PC-3 (cell line): ENCODE measurements around the gene GLB1L2. TPM values are rescaled to one million over a fixed set of nuclear protein-coding genes. Genes with fewer than 3 reads are reported as not detected.

Experiments
- ATAC-seq: fragments of 200-7000 bp; cut with Tn5 transposase; 2 replicates; pipeline ENCODE4 v1.9.1; 2020; ENCODE audit warnings: mild to moderate bottlenecking, moderate library complexity
- BruUV-seq: library from RNA; stranded (reverse); fragments of 400-500 nt; replicated peaks from 2 replicates; lab custom pipeline; 2021; lab: Mats Ljungman, UMichigan
- CTCF ChIA-PET: fragments of 300-600 bp; sonication (Branson Sonifier 250); formaldehyde crosslinking; loops from one replicate; lab custom pipeline; 2022; ENCODE audit warnings: antibody characterized with exemption; lab: Charles Lee
- POLR2A ChIA-PET: fragments of 300-600 bp; sonication (Branson Sonifier 250); formaldehyde crosslinking; loops from one replicate; lab custom pipeline; 2022; ENCODE audit warnings: antibody characterized with exemption; ENCODE audit not compliant: unreplicated experiment; lab: Charles Lee
- DNase-seq: peaks from one replicate; pipeline ENCODE4 v3.0.0-alpha.2; 2015
- H2AFZ ChIP-seq: fragments of 300-600 bp; sonication (generic); 2 replicates; pipeline ENCODE4 v1.6.0; 2016; ENCODE audit warnings: antibody characterized with exemption, low read length
- H3F3A ChIP-seq: fragments of 300-600 bp; sonication (generic); one replicate; pipeline ENCODE4 v1.6.0; 2017; ENCODE audit warnings: antibody characterized with exemption, low read length, control low read depth, mild to moderate bottlenecking; ENCODE audit not compliant: unreplicated experiment
- H3K27ac ChIP-seq: fragments of 300-600 bp; sonication (generic); 2 replicates; pipeline ENCODE4 v1.5.1; 2016; ENCODE audit warnings: mild to moderate bottlenecking, low read length
- H3K27me3 ChIP-seq: fragments of 300-600 bp; sonication (generic); 2 replicates; pipeline ENCODE4 v1.6.1; 2016; ENCODE audit warnings: low read length, mixed read lengths
- H3K36me3 ChIP-seq: fragments of 300-600 bp; sonication (generic); 2 replicates; pipeline ENCODE4 v1.6.1; 2016; ENCODE audit warnings: low read depth, mixed run types, low read length, mixed read lengths
- H3K4me1 ChIP-seq: fragments of 300-600 bp; sonication (generic); 2 replicates; pipeline ENCODE4 v1.5.1; 2016; ENCODE audit warnings: low read length; ENCODE audit not compliant: insufficient read depth
- H3K4me2 ChIP-seq: fragments of 300-600 bp; sonication (generic); 2 replicates; pipeline ENCODE4 v1.6.0; 2016; ENCODE audit warnings: low read length
- H3K4me3 ChIP-seq: fragments of 300-600 bp; sonication (generic); 2 replicates; pipeline ENCODE4 v1.5.1; 2016; ENCODE audit warnings: mild to moderate bottlenecking, low read length, mixed read lengths
- H3K79me2 ChIP-seq: fragments of 300-600 bp; sonication (generic); 2 replicates; pipeline ENCODE4 v1.6.1; 2017; ENCODE audit warnings: low read length, mixed read lengths
- H3K9ac ChIP-seq: fragments of 300-600 bp; sonication (generic); 2 replicates; pipeline ENCODE4 v1.6.0; 2016; ENCODE audit warnings: mild to moderate bottlenecking, low read length
- H3K9me2 ChIP-seq: fragments of 300-600 bp; sonication (generic); replicated peaks from 2 replicates; pipeline ENCODE4 v1.6.1; 2016; ENCODE audit warnings: mixed run types, low read length, mixed read lengths
- H3K9me3 ChIP-seq: fragments of 300-600 bp; sonication (generic); 2 replicates; pipeline ENCODE4 v1.6.1; 2016; ENCODE audit warnings: low read length, mixed read lengths
- H4K20me1 ChIP-seq: fragments of 300-600 bp; sonication (generic); 2 replicates; pipeline ENCODE4 v1.6.1; 2016; ENCODE audit warnings: low read length, mixed read lengths
- CTCF ChIP-seq: fragments of 300-600 bp; sonication (generic); conservative IDR thresholded peaks from 2 replicates; pipeline ENCODE4 v1.5.1; 2017; ENCODE audit warnings: antibody characterized with exemption, low read depth, mild to moderate bottlenecking, low read length
- EZH2 ChIP-seq: fragments of 300-600 bp; sonication (generic); IDR thresholded peaks from one replicate; pipeline ENCODE4 v1.6.1; 2017; ENCODE audit warnings: antibody characterized with exemption, mild to moderate bottlenecking, low read length; ENCODE audit not compliant: unreplicated experiment
- EZH2phosphoT487 ChIP-seq: fragments of 300-600 bp; sonication (generic); IDR thresholded peaks from 2 replicates; pipeline ENCODE4 v1.6.1; 2018; ENCODE audit warnings: mild to moderate bottlenecking, antibody characterized with exemption, low read length, borderline replicate concordance
- intact Hi-C: fragments of 100-400 bp; cut with micrococcal nuclease; formaldehyde crosslinking; loops from 2 replicates; pipeline ENCODE4 v1.9.0; 2023
- total RNA-seq: library from RNA; depleted of rRNA; stranded (reverse); fragments of >200 nt; gene quantifications from 2 replicates; pipeline ENCODE4 v1.2.3, GENCODE V29; 2014

Gene GLB1L2
- total RNA-seq, 1 experiment from 2014 or later, result 0.62 TPM

- no peak overlapping the region for H2AFZ ChIP-seq
- no peak overlapping the region for H3K9ac ChIP-seq
- ChIA-PET CTCF (no interaction called here), POLR2A (no interaction called here)
- intact Hi-C loops, result no loop called here
- no peaks in the 10 kb centered on the region for H3K36me3 ChIP-seq
- H3K4me1 ChIP-seq, result no peaks in the 10 kb centered on the region
- H3K27ac ChIP-seq, result no peak overlapping the region
- H3K9me3 ChIP-seq, result no peaks in the 10 kb centered on the region
- DNase-seq, result no peak
- H3K4me2 ChIP-seq, result no peak overlapping the region
- H3K4me3 ChIP-seq, result no peak overlapping the region
- H4K20me1 ChIP-seq, result no peaks in the 10 kb centered on the region
- TF ChIP-seq EZH2, result no peak
- TF ChIP-seq CTCF, result no peak
- no peak for TF ChIP-seq EZH2phosphoT487
- no peak for ATAC-seq
- BruUV-seq, result no TSS peak
- peaks cover 10% of the 10 kb centered on the region; the same call in 1 of the 2 replicates for H3K27me3 ChIP-seq
- H3F3A ChIP-seq, result no peaks in the 10 kb centered on the region
- no peaks in the 10 kb centered on the region for H3K79me2 ChIP-seq
- H3K9me2 ChIP-seq, result no peaks in the 10 kb centered on the region
Measured at GRCh38 chr11:134338654-134339053, 6.9 kb downstream of the GLB1L2 start.

GRCh38 chr11:134339756-134340155, 8.0 kb downstream of the GLB1L2 start:
- H3K4me1 ChIP-seq, result no peaks in the 10 kb centered on the region
- H3K9me2 ChIP-seq, result no peaks in the 10 kb centered on the region
- ChIA-PET CTCF (no interaction called here), POLR2A (no interaction called here)
- H4K20me1 ChIP-seq, result no peaks in the 10 kb centered on the region
- H3F3A ChIP-seq, result no peaks in the 10 kb centered on the region
- H3K27ac ChIP-seq, result no peak overlapping the region
- DNase-seq (peak; percentile 19), ATAC-seq (no peak)
- H3K27me3 ChIP-seq, result peaks cover 13% of the 10 kb centered on the region
- TF ChIP-seq EZH2phosphoT487 (no peak), CTCF (no peak), EZH2 (no peak)
- H3K4me2 ChIP-seq, result no peak overlapping the region
- H3K36me3 ChIP-seq, result no peaks in the 10 kb centered on the region
- BruUV-seq, result no TSS peak
- no peak overlapping the region for H2AFZ ChIP-seq
- no peak overlapping the region for H3K4me3 ChIP-seq
- no peaks in the 10 kb centered on the region for H3K79me2 ChIP-seq
- no peaks in the 10 kb centered on the region for H3K9me3 ChIP-seq
- intact Hi-C loops, result no loop called here
- H3K9ac ChIP-seq, result no peak overlapping the region

DNA sequence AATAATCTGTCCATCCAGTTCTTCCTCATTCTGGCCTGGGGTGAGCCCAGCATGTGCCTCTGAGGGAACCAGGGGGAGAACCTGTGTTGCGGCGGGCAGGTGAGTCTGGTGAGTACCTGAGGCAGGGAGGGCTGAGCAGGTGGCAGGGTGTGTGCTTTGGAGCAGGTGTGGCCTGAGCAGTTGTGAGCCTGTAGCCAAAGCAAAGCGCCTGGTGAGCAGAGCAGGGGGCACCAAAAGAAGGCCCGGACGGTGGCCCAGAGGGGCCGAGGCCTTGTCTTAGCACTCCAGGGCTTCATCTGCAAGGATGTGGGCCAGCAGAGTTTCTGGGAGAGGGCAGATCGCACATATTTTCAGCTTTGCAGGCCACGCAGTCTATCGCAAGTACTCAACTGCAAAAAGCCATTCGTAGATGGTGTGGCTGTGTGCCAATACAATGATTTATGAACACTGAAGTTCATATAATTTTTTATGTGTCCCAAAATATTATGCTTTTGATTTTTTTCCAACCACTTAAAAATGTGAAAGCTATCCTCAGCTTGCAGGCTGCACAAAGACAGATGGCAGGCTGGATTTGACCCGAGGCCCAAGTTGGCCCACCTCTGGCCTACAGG, 8.7 kb downstream of the GLB1L2 start:
- H3K4me2 ChIP-seq, result no peak overlapping the region
- no peaks in the 10 kb centered on the region for H3F3A ChIP-seq
- no peaks in the 10 kb centered on the region for H4K20me1 ChIP-seq
- ChIA-PET CTCF (no interaction called here), POLR2A (no interaction called here)
- no peaks in the 10 kb centered on the region for H3K79me2 ChIP-seq
- H3K27ac ChIP-seq, result no peak overlapping the region
- H3K4me3 ChIP-seq, result no peak overlapping the region
- intact Hi-C loops, result no loop called here
- no peaks in the 10 kb centered on the region for H3K36me3 ChIP-seq
- H3K9ac ChIP-seq, result no peak overlapping the region
- H3K9me3 ChIP-seq, result no peaks in the 10 kb centered on the region
- H3K27me3 ChIP-seq, result peaks cover 17% of the 10 kb centered on the region
- TF ChIP-seq EZH2, result no peak
- no peak for TF ChIP-seq CTCF
- no peak for TF ChIP-seq EZH2phosphoT487
- no peak overlapping the region for H2AFZ ChIP-seq
- no peaks in the 10 kb centered on the region for H3K4me1 ChIP-seq
- no TSS peak for BruUV-seq
- no peak for DNase-seq
- no peak for ATAC-seq
- no peaks in the 10 kb centered on the region for H3K9me2 ChIP-seq
